ENCODE data around the gene RGS6. TPM values are rescaled to one million over a fixed set of nuclear protein-coding genes. Genes with fewer than 3 reads are reported as not detected.

The RGS6 gene
- total RNA-seq, 4 donors from 2014 or later = 0.54 to 9.1 (median 3.3) TPM

DNA sequence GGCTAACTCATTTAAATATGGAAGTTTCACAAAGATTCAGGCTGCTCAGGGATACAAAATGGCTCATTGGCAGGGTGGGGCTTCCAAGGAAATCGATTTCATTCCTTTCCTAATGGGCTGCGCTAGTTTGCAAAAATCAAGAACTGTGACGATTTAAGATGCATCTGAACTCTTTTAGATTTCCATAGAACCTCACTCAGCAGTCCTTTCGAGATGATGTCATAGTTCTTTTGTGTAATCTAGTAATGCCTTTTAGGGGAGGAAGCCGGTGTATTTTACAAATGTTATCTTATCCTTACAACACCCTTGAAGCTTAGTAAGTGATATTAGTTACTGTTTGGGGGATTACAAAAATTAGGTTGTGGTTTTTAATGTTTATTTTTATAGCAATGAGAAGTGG is 239.8 kb downstream of the RGS6 start:
- H3K4me3 ChIP-seq = no peak overlapping the region
- no peaks in the 10 kb centered on the region for H3K9me3 ChIP-seq
- DNase-seq = no peak
- TF ChIP-seq, protein P1, sequence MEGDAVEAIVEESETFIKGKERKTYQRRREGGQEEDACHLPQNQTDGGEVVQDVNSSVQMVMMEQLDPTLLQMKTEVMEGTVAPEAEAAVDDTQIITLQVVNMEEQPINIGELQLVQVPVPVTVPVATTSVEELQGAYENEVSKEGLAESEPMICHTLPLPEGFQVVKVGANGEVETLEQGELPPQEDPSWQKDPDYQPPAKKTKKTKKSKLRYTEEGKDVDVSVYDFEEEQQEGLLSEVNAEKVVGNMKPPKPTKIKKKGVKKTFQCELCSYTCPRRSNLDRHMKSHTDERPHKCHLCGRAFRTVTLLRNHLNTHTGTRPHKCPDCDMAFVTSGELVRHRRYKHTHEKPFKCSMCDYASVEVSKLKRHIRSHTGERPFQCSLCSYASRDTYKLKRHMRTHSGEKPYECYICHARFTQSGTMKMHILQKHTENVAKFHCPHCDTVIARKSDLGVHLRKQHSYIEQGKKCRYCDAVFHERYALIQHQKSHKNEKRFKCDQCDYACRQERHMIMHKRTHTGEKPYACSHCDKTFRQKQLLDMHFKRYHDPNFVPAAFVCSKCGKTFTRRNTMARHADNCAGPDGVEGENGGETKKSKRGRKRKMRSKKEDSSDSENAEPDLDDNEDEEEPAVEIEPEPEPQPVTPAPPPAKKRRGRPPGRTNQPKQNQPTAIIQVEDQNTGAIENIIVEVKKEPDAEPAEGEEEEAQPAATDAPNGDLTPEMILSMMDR (IDR thresholded peaks at IDR 0.05) = no peak
- no peak for TF ChIP-seq POLR2A (IDR thresholded peaks at IDR 0.05)
- no peak overlapping the region for H3K27ac ChIP-seq
- no peaks in the 10 kb centered on the region for H3K27me3 ChIP-seq
- no peaks in the 10 kb centered on the region for H3K36me3 ChIP-seq
- H3K4me1 ChIP-seq = no peaks in the 10 kb centered on the region

DNA sequence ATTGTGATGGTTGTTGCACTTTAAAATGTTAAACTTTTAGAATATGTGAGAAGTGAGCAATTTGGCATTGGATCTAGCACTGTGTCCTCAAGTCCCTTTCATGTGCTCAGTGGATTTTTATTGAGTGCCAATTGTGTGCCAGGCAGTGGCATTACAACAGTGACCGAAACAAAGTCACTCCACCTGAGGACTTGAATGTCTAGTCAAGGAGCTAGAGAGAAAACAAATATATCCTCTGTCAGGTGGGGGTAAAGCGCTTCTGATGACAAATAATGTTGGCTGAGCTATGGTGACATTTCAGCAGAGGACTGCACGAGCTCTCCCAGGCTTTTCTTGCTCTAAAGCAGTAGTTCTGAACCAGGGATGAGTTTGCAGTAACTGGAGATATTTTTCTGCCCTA is 240.4 kb downstream of the RGS6 start:
- Histone ChIP-seq H3K27me3 (no peaks in the 10 kb centered on the region), H3K9me3 (no peaks in the 10 kb centered on the region), H3K27ac (no peak overlapping the region), H3K4me3 (no peak overlapping the region), H3K4me1 (no peaks in the 10 kb centered on the region), H3K36me3 (no peaks in the 10 kb centered on the region)
- TF ChIP-seq, protein P1 (IDR thresholded peaks at IDR 0.05) = no peak
- TF ChIP-seq POLR2A (IDR thresholded peaks at IDR 0.05) = no peak
- no peak for DNase-seq

DNA sequence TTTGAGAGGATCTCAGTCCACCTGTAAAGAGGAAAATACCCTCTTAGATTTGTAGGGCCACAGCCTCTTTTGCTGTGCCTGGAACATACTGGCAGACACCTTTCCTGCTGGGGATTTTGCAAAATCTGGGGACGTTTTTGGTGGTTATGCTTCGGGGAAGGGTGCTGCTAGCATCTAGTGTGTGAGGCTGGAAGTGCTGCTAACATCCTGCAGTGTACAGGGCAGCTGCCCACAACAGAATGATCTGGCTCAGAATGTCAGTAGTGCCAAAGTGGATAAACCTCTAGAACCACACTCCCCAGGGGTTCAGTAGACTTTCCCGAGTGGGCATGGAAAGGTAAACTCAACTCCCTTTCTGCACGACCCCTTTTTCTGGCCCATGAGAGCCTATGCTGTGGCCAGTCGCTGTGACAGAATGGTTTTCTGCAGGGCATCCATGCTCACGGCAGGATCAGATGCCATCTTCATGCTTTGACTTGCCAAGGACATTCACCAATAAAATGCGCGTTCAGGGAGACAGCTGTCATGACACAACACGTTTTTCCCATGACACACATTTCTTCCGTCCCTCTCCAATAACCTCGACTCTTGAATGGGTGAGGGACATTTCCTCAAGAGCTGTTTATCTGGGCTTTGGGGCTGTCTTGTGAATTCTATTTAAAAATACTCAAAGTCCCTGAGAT is 240.9 kb downstream of the RGS6 start:
- Histone ChIP-seq H3K27ac (no peak overlapping the region), H3K4me1 (no peaks in the 10 kb centered on the region), H3K9me3 (no peaks in the 10 kb centered on the region), H3K27me3 (no peaks in the 10 kb centered on the region), H3K4me3 (no peak overlapping the region), H3K36me3 (no peaks in the 10 kb centered on the region)
- TF ChIP-seq, protein P1 (IDR thresholded peaks at IDR 0.05) = no peak
- no peak for TF ChIP-seq POLR2A (IDR thresholded peaks at IDR 0.05)
- no peak for DNase-seq

DNA sequence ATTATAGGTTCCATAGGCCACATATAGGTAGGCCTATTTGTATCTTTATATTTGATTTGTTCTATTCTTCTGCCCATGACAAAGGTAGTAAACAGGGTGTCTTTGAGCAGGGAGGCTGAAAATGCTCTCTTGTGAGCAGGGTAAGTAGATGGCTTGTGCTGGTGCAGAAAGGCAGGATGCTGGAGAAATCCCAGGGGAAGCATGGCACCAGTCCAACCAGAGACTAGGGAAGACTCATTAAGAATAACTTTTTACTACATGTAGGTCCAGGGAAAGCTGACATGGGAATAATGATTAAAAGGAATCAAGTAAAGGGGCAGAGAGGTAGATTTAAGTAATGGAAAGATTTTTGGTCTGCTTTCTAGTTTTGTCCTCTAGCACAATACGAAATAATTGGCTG is 245.0 kb downstream of the RGS6 start:
- H3K4me3 ChIP-seq = no peak overlapping the region
- peaks cover 0 to 3% (median 0%) of the 10 kb centered on the region in 4 donors for H3K9me3 ChIP-seq
- no peaks in the 10 kb centered on the region for H3K27me3 ChIP-seq
- TF ChIP-seq, protein P1 (IDR thresholded peaks at IDR 0.05) = no peak
- TF ChIP-seq POLR2A (IDR thresholded peaks at IDR 0.05) = no peak
- DNase-seq = no peak
- no peak overlapping the region for H3K27ac ChIP-seq
- no peaks in the 10 kb centered on the region for H3K36me3 ChIP-seq
- no peaks in the 10 kb centered on the region for H3K4me1 ChIP-seq

DNA sequence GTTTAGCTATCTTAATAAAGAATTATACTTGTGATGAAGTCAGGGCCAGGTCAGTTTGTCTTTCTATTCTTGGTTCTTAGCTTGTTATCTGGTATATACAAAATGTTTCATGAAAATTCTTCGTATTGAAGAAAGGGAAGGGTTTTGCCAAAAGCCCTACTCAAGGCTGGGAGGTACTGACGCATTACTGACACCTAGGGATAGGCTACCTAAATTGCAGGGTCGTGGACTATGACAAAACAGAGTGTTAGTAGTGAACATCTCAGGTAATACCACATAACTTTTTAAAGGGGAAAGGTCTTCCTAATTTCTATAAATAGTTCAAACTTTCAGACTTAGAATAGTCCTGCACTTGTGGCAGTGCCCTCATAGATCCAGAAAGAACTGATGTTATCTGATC is 246.3 kb downstream of the RGS6 start:
- TF ChIP-seq POLR2A (IDR thresholded peaks at IDR 0.05) = no peak
- TF ChIP-seq, protein P1 (IDR thresholded peaks at IDR 0.05) = no peak
- no peak overlapping the region for H3K4me3 ChIP-seq
- no peaks in the 10 kb centered on the region for H3K36me3 ChIP-seq
- no peaks in the 10 kb centered on the region for H3K27me3 ChIP-seq
- DNase-seq = no peak
- H3K4me1 ChIP-seq = no peaks in the 10 kb centered on the region
- no peak overlapping the region for H3K27ac ChIP-seq
- H3K9me3 ChIP-seq = peaks cover 0 to 3% (median 0%) of the 10 kb centered on the region in 4 donors
